HEK293 (cell line): ENCODE data around the gene NPIPA5.

Experiments
- CTCF ChIA-PET: fragments of 350-600 bp; formaldehyde crosslinking; extraction: SDS; loops from one replicate; lab custom pipeline; 2021; ENCODE audit warnings: antibody characterized with exemption; lab: Yijun Ruan, JAX
- POLR2A ChIA-PET: fragments of 300-600 bp; formaldehyde crosslinking; extraction: SDS; loops from one replicate; lab custom pipeline; 2020; ENCODE audit warnings: antibody characterized with exemption, inconsistent platforms; lab: Yijun Ruan, JAX
- H3K27ac ChIP-seq: fragments of 200-500 bp; sonication (Bioruptor generic); 2 replicates; pipeline ENCODE4 v1.5.1; 2014; ENCODE audit warnings: low read depth, low read length, control low read depth, inconsistent platforms; ENCODE audit errors: extremely low read depth
- H3K36me3 ChIP-seq, 2 experiments: fragments of 200-500 bp in 1 of 2; sonication (Bioruptor generic) in 1 of 2; 1 replicate in 1 of 2; 2 replicates in 1 of 2; pipeline ENCODE4 v1.5.1; 2014 to 2017; ENCODE audit warnings: inconsistent platforms in 2 of 2, low read length in 2 of 2; ENCODE audit not compliant: control insufficient read depth in 2 of 2, insufficient read depth in 1 of 2
- H3K4me1 ChIP-seq: fragments of 200-500 bp; sonication (Bioruptor generic); 2 replicates; pipeline ENCODE4 v1.5.1; 2014; ENCODE audit warnings: mild to moderate bottlenecking, low read length, inconsistent platforms; ENCODE audit not compliant: control insufficient read depth, insufficient read depth
- H3K4me3 ChIP-seq: 2 replicates; pipeline ENCODE4 v1.5.1; 2011; ENCODE audit warnings: low read depth, mild to moderate bottlenecking, control low read depth, low read length, moderate library complexity
- H3K9me3 ChIP-seq: fragments of 200-500 bp; sonication (Bioruptor generic); 2 replicates; pipeline ENCODE4 v1.5.1; 2014; ENCODE audit warnings: low read depth, low read length, inconsistent platforms; ENCODE audit not compliant: control insufficient read depth, insufficient read depth
- GLIS1 ChIP-seq: fragments of 450-650 bp; formaldehyde crosslinking; IDR thresholded peaks from 2 replicates; pipeline ENCODE4 v1.5.1; 2016; ENCODE audit warnings: missing biosample characterization, missing genetic modification characterization
- HIC1 ChIP-seq: fragments of 450-650 bp; formaldehyde crosslinking; IDR thresholded peaks from 2 replicates; pipeline ENCODE4 v1.5.1; 2016; ENCODE audit warnings: missing biosample characterization, missing genetic modification characterization
- SCRT2 ChIP-seq: fragments of 450-650 bp; formaldehyde crosslinking; IDR thresholded peaks from 2 replicates; pipeline ENCODE4 v1.5.1; 2016; ENCODE audit warnings: missing biosample characterization, missing genetic modification characterization
- ZBTB48 ChIP-seq: fragments of 450-650 bp; formaldehyde crosslinking; IDR thresholded peaks from 2 replicates; pipeline ENCODE4 v1.5.1; 2016; ENCODE audit warnings: missing biosample characterization, missing genetic modification characterization
- ZNF121 ChIP-seq: fragments of 450-650 bp; formaldehyde crosslinking; IDR thresholded peaks from 2 replicates; pipeline ENCODE4 v1.5.1; 2016; ENCODE audit warnings: missing biosample characterization, missing genetic modification characterization
- ZNF140 ChIP-seq: fragments of 450-650 bp; formaldehyde crosslinking; IDR thresholded peaks from 2 replicates; pipeline ENCODE4 v1.5.1; 2016; ENCODE audit warnings: missing biosample characterization, missing genetic modification characterization
- ZNF214 ChIP-seq: fragments of 450-650 bp; formaldehyde crosslinking; IDR thresholded peaks from 2 replicates; pipeline ENCODE4 v1.5.1; 2017; ENCODE audit warnings: missing biosample characterization, mild to moderate bottlenecking, missing genetic modification characterization, borderline replicate concordance
- ZNF24 ChIP-seq: fragments of 450-650 bp; formaldehyde crosslinking; IDR thresholded peaks from 2 replicates; pipeline ENCODE4 v1.5.1; 2016; ENCODE audit warnings: missing biosample characterization, missing genetic modification characterization
- ZNF280D ChIP-seq: fragments of 450-650 bp; formaldehyde crosslinking; IDR thresholded peaks from 2 replicates; pipeline ENCODE4 v1.5.1; 2016; ENCODE audit warnings: missing biosample characterization, missing genetic modification characterization
- ZNF311 ChIP-seq: fragments of 450-650 bp; formaldehyde crosslinking; IDR thresholded peaks from 2 replicates; pipeline ENCODE4 v1.5.1; 2017; ENCODE audit warnings: missing biosample characterization, missing genetic modification characterization, borderline replicate concordance
- ZNF354C ChIP-seq: fragments of 450-650 bp; formaldehyde crosslinking; IDR thresholded peaks from 2 replicates; pipeline ENCODE4 v1.5.1; 2016; ENCODE audit warnings: missing biosample characterization, missing genetic modification characterization, low read depth, borderline replicate concordance
- ZNF529 ChIP-seq: fragments of 450-650 bp; formaldehyde crosslinking; IDR thresholded peaks from 2 replicates; pipeline ENCODE4 v1.5.1; 2017; ENCODE audit warnings: missing genetic modification characterization, missing biosample characterization; ENCODE audit not compliant: insufficient replicate concordance
- ZNF560 ChIP-seq: fragments of 450-650 bp; formaldehyde crosslinking; IDR thresholded peaks from 2 replicates; pipeline ENCODE4 v1.5.1; 2017; ENCODE audit warnings: missing biosample characterization, missing genetic modification characterization, borderline replicate concordance
- ZNF626 ChIP-seq: fragments of 450-650 bp; sonication (Bioruptor Pico); formaldehyde crosslinking; IDR thresholded peaks from 2 replicates; pipeline ENCODE4 v1.5.1; 2018; ENCODE audit warnings: missing biosample characterization, missing genetic modification characterization, inconsistent platforms
- TF ChIP-seq, protein P1 (sequence below): fragments of 450-650 bp; formaldehyde crosslinking; conservative IDR thresholded peaks from 2 replicates; pipeline ENCODE4 v1.5.1; 2016; ENCODE audit warnings: low read depth, missing biosample characterization, missing genetic modification characterization

NPIPA5 gene

DNA sequence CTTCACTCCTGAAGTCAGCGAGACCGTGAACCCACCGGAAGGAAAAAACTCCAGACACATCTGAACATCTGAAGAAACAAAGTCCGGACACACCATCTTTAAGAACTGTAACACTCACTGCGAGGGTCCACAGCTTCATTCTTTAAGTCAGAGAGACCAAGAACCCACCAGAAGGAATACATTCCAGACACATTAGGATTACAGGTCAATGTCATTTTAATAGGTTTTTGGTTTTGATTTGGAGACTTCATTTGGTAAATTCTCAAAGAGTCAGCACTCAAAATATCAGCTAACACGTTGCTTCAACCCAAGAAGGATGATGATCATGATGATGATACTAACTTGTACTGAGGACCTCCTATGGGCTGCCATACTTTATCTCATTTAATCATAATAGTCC is 48.7 kb upstream of the NPIPA5 start:
- Histone ChIP-seq H3K4me3 (no peak overlapping the region), H3K4me1 (no peaks in the 10 kb centered on the region), H3K36me3 (no peaks in the 10 kb centered on the region), H3K9me3 (no peaks in the 10 kb centered on the region), H3K27ac (no peak overlapping the region)
- ChIA-PET CTCF (interaction anchor here (0.7 to 2.8 kb wide), 4 partner anchors 11 to 245 kb away, joined by 3 to 10 read pairs (median 6); no protein-coding TSS in a partner anchor), POLR2A (no interaction called here)
- TF ChIP-seq ZNF626 (tag by site-specific recombination) (no peak), ZNF354C (tag by site-specific recombination) (no peak), ZNF24 (tag by site-specific recombination) (no peak), ZNF560 (no peak), ZBTB48 (tag by site-specific recombination) (no peak), SCRT2 (tag by site-specific recombination) (no peak), GLIS1 (tag by site-specific recombination) (no peak), ZNF311 (tag by site-specific recombination) (no peak), ZNF214 (tag by site-specific recombination) (no peak), ZNF140 (tag by site-specific recombination) (no peak), HIC1 (no peak)
- TF ChIP-seq, protein P1, sequence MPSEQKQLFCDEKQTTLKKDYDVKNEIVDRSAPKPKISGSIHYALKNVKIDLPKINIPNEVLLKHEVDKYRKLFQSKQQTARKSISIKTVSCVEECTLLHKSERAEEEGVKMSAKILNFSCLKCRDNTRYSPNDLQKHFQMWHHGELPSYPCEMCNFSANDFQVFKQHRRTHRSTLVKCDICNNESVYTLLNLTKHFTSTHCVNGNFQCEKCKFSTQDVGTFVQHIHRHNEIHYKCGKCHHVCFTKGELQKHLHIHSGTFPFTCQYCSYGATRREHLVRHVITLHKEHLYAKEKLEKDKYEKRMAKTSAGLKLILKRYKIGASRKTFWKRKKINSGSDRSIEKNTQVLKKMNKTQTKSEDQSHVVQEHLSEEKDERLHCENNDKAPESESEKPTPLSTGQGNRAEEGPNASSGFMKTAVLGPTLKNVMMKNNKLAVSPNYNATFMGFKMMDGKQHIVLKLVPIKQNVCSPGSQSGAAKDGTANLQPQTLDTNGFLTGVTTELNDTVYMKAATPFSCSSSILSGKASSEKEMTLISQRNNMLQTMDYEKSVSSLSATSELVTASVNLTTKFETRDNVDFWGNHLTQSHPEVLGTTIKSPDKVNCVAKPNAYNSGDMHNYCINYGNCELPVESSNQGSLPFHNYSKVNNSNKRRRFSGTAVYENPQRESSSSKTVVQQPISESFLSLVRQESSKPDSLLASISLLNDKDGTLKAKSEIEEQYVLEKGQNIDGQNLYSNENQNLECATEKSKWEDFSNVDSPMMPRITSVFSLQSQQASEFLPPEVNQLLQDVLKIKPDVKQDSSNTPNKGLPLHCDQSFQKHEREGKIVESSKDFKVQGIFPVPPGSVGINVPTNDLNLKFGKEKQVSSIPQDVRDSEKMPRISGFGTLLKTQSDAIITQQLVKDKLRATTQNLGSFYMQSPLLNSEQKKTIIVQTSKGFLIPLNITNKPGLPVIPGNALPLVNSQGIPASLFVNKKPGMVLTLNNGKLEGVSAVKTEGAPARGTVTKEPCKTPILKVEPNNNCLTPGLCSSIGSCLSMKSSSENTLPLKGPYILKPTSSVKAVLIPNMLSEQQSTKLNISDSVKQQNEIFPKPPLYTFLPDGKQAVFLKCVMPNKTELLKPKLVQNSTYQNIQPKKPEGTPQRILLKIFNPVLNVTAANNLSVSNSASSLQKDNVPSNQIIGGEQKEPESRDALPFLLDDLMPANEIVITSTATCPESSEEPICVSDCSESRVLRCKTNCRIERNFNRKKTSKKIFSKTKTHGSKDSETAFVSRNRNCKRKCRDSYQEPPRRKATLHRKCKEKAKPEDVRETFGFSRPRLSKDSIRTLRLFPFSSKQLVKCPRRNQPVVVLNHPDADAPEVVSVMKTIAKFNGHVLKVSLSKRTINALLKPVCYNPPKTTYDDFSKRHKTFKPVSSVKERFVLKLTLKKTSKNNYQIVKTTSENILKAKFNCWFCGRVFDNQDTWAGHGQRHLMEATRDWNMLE (tag by site-specific recombination) = no peak

- H3K4me3 ChIP-seq = no peak overlapping the region
- no peaks in the 10 kb centered on the region for H3K36me3 ChIP-seq
- no peak overlapping the region for H3K27ac ChIP-seq
- POLR2A ChIA-PET = no interaction called here
- TF ChIP-seq ZNF280D (tag by site-specific recombination) = no peak
- no peak for TF ChIP-seq ZNF121 (tag by site-specific recombination)
- no peak for TF ChIP-seq ZNF529 (tag by site-specific recombination)
- H3K9me3 ChIP-seq = no peaks in the 10 kb centered on the region
- H3K4me1 ChIP-seq = no peaks in the 10 kb centered on the region
- CTCF ChIA-PET = interaction anchor here (1.5 to 2.8 kb wide), 2 partner anchors 11 to 125 kb away, joined by 6 to 10 read pairs; no protein-coding TSS in a partner anchor
Measured at GRCh38 chr16:15425861-15426260, 47.8 kb upstream of the NPIPA5 start.
